ENCODE measurements around the gene HCFC1R1.

GRCh38 chr16:3017344-3017743 lies 6.4 kb downstream of the HCFC1R1 start:
- TF ChIP-seq CTCF (IDR thresholded peaks at IDR 0.05) (no peak), POLR2A (IDR thresholded peaks at IDR 0.05) (no peak)
